ENCODE data around the gene CPNE5.
"Not testable (repeated sequence)": the region's sequence is repeated elsewhere in the genome, so short reads cannot be mapped to it uniquely, and the experiment has no call there.

The CPNE5 gene

DNA sequence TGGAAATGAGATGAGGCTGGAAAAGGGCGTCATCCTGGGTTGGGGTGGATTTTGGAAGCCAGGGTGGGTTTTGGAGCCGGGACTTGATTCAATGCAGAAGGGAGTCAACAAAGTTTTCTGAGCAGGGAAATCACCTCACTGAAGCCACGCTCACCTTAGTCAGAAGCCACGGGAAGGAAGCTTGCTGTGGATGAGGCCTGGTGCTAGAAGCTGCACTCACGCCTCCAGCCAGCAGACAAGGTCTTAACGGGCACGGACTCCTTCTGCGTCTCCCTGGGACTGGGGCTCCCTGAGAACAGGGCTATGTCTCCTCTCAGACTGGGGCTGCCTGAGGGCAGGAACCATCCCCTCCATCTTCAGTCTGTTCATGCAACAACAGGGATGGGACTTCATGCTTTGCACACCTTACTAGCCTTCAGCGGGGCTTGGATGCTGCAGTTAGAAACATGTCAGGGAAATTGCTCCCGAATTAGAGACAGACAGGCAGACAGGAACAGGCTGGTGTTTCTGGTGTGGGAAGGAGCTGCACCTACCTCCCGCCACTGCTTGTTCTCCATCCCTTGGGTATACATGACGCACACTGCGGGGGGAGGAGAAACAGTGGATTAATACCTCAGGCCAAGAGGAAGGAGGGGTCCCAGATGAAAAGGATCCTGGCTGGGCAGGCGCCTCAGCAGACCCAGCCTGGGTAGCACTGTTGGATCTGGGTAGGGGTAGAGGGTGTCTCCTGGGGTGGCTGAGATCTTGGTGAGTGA is 17.5 kb downstream of the CPNE5 start:
- in situ Hi-C loops (cut with HindIII; ENCODE audit: low pct_ligation_motif_present, low pct_unique_long_range_greater_than_20kb, low sequenced_read_pairs), result no loop called here
- no peak for DNase-seq

DNA sequence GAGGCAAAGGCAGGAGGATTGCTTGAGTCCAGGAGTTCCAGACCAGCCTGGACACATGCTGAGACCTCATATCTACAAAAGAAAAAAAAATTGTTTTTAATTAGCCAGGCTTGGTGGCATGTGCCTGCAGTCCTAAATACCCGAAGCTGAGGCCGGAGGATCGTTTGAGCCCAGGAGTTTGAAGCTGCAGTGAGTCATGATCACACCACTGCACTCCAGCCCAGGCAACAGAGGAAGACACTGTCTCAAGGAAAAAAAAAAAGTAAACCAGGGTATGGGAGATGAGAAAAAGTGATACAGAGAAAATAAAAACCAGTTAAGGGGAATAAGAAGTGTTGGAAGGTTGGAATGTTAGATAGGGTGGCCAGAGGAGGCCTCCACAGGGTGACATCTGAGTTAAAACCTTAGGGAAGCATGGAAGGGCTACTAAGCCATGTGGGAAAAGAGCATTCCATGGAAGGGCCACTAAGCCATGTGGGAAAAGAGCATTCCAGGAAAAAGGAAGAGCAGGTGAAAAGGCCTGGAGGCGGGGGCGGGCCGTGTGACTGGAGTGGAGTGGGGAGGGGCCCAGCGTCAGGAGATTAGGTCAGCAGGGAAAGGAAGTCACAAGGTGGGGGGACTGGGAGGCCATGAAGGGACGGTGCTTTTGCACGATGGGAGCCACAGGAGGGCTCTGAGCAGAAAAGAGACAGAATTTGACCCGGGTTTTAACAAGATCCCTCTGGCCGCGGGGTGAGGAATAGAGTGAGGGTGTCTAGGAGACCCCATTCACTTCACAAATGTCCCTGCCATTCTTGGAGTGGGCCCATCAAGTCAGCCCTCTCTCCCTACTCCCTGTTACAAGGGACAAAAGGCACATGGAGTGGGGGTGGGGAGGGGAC is 18.3 kb downstream of the CPNE5 start:
- in situ Hi-C loops (cut with HindIII; ENCODE audit: low pct_ligation_motif_present, low pct_unique_long_range_greater_than_20kb, low sequenced_read_pairs), result no loop called here
- no peak for DNase-seq

DNA sequence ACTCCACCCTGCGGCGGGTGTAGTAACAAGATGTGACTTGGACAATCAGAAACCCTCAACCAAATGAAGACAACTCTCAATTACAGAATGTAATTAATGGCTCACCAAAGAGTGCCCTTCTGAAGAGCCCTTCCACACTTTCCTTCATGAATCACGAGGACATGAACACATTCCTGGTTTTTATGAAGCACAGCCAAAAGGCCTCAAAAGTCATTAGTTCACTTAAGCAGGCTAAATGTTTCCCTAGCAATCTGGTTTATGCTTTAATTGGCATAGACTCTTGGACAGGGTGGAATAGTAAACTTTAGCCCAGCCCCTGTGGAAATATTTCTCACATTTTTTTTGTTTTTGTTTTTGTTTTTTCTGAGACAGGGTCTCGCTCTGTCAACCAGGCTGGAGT is 20.5 kb downstream of the CPNE5 start:
- in situ Hi-C loops (cut with HindIII; ENCODE audit: low pct_ligation_motif_present, low pct_unique_long_range_greater_than_20kb, low sequenced_read_pairs), result no loop called here
- DNase-seq, result no peak

DNA sequence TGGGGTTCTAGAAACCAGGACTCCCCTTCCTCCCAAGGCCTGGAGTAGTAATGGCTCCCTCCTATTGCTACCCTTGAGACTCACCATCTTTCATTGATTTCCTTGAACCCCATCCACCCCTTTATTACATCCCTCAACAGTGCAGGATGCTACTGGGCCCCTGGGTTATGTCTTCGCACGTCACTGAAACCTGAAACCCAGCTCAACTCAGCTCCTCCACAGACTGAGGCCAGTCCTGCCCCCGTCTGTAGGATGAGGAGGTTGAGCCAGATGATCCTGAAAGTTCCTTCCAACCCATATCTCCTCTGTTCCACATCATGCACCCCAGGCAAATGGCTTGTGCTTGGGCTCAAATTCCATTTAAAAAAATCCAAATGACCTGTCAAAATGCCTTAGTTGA is 21.4 kb downstream of the CPNE5 start:
- no peak for DNase-seq
- in situ Hi-C loops (cut with HindIII; ENCODE audit: low pct_ligation_motif_present, low pct_unique_long_range_greater_than_20kb, low sequenced_read_pairs), result no loop called here

DNA sequence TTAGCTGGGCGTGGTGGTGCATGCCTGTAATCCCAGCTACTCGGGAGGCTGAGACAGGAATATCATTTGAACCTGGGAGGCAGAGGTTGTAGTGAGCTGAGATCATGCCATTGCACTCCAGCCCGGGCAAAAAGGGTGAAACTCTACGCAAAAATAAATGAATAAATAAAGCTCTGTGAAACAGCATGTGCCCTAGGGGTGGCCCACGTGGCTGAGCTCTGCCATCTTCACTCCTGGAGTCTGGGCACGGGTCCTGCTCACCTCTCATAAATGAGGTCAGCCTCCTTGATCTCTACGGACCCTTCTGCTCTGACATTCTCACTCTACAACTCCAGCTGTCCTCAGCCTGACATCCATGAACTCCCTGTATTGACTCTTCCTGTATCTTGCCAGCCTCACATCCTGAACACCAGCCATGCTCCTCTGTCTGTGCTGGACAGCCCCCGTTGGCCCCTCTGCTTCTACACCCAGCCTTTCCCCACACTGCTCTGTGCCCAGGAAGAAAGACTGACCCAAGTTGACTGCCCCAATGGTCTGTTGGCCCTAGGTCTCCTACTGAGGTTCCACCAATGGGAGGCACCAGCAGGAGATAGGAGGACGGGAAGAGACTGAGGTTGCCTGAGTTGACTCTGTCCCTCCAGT is 21.9 kb downstream of the CPNE5 start:
- in situ Hi-C loops (cut with HindIII; ENCODE audit: low pct_ligation_motif_present, low pct_unique_long_range_greater_than_20kb, low sequenced_read_pairs), result no loop called here
- DNase-seq, result no peak

DNA sequence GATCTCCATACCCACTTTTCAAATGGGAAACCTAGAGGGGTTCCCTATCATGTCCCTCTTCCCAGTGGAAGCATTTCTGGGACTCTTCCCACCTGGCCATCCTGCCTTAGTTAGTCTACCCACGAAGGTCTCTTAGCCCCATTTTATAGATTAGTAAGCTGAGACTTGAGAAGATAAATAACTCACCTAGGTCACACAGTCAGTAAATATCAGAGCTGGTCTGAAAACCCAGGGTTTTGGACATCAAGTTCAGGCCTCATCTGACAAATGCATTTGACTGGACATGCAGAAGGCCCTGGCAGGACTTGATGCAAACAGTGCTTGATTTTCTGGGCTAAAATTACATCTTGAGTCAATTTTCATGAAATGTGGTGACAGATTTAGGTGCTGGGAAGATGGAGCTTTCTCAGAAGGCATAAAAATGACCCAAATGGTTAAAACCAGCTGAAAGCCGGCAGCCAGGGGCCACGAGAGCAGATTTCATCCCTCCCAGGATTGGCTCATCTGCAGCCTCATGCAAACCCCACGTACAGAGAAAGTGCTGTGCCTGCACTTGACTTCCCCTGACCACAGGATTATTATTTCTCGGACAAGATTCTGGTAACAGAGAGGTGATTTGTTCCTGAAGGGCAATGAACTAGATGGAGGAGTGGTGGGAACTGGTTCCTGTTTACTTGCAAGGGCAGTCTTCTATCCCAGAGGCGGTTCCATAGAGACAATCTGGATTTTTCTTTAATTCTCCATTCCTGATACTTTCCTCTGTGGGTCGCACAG is 23.1 kb downstream of the CPNE5 start:
- DNase-seq, result no peak
- in situ Hi-C loops (cut with HindIII; ENCODE audit: low pct_ligation_motif_present, low pct_unique_long_range_greater_than_20kb, low sequenced_read_pairs), result no loop called here

DNA sequence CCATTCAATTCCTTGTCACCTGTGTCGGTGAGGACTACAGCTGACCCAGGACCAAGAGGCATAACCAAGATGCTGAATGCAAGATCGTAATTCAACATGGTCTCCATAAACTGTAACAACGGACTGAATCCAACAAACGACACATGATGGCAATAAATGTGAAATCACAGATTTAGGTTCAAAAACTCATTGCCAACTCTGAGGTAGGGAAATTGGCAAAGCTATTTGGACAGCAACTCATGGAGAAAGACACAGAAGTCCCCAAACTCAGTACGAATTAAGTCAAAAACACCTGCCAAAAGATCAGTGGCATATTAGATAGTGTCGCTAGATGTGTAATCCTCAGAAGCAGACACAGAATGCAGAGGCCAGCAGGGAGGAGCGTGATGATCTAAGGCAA is 25.0 kb downstream of the CPNE5 start:
- DNase-seq, result no peak
- in situ Hi-C loops (cut with HindIII; ENCODE audit: low pct_ligation_motif_present, low pct_unique_long_range_greater_than_20kb, low sequenced_read_pairs), result no loop called here

DNA sequence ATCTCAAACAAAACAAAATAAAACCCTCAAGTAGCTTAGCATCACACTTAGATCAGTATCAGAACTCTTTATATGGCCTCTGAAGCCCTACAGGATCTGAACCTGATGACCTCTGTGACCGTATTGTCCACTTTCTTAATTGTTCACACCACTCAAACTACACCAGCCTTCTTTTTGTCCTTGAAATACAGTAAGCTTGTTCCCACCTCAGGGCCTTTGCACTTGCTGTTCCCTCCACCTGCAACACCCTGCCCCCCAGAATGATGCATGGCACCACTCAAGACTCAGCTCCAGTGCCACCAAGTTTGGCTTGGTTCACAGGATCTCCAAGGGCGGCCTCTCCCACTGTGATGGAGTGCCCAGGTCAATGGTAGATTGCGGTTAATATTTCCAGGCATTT is 25.7 kb downstream of the CPNE5 start:
- no peak for DNase-seq
- in situ Hi-C loops (cut with HindIII; ENCODE audit: low pct_ligation_motif_present, low pct_unique_long_range_greater_than_20kb, low sequenced_read_pairs), result no loop called here

DNA sequence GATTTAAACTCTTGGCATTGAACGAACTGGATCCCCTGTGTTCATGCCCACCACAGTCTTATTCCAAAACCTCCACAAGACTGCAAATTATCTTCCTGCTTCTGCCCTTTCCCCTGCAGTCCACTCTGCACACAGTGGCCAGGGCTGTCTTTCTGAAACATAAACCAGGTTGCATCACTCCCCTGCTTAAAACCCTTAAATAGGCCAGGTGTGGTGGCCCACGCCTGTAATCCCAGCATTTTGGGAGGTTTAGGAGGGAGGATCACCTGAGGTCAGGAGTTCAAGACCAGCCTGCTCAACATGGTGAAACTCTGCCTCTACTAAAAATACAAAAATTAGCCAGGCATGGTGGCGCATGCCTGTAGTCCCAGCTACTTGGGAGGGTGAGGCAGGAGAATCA is 26.2 kb downstream of the CPNE5 start:
- in situ Hi-C loops (cut with HindIII; ENCODE audit: low pct_ligation_motif_present, low pct_unique_long_range_greater_than_20kb, low sequenced_read_pairs); DNase-seq: not testable (repeated sequence)

DNA sequence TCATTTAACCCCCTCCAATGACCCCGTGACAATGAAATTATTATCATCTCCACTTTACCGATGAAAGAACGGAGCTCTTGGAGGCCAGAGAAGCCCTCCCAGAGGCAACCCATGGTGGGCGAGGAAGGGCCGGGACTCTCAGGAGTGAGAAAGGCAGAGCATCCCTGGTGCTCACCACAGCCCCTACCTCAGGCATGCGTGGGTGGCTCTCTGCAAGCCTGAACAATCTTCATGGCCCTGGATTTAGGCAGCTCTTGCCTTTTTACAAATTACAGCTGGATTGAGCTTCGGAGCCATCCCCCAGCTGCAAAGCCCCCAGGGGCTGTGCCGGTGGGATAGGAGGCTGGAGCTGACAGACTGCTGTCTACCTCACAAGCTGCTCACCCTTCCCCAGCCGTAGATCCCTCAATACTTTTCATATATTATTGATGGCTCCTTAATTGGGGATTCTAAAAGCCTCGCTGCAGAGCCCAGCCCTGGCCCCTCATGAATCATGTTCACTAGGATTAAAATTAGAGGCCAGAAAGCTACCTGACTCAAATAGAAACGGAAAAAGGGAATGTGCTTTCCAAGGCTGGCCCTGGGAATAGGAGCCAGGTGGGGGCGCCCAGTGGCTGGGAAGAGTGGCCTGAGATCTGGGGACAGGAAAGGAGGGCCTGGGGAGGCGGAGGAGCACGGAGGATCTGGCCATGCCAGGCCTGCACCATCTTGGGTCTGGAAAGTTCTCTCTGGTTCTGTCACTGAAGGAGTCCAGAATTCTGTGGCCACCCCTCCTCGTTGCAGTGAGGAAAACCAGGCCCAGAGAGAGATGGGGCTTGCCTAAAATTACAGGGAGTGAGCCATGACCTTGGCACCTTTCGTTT is 29.1 kb downstream of the CPNE5 start:
- no peak for DNase-seq
- in situ Hi-C loops (cut with HindIII; ENCODE audit: low pct_ligation_motif_present, low pct_unique_long_range_greater_than_20kb, low sequenced_read_pairs), result no loop called here

DNA sequence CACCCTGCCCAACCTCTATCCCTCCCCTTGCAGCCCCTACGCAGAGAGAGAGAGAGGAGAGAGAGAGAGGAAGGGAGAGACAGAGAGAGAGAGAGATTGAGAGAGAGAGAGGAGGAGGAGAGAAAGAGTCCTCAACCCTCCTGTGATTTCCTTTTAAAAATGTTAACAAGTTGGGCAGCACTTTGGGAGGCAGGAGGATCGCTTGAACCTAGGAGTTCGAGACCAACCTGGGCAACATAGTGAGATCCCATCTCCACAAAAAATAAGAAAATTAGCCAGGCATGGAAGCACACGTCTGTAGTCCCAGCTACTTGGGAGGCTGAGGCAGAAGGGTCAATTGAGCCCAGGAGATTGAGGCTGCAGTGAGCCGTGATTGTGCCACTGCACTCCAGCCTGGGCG is 30.1 kb downstream of the CPNE5 start:
- no peak for DNase-seq
- in situ Hi-C loops (cut with HindIII; ENCODE audit: low pct_ligation_motif_present, low pct_unique_long_range_greater_than_20kb, low sequenced_read_pairs), result no loop called here

DNA sequence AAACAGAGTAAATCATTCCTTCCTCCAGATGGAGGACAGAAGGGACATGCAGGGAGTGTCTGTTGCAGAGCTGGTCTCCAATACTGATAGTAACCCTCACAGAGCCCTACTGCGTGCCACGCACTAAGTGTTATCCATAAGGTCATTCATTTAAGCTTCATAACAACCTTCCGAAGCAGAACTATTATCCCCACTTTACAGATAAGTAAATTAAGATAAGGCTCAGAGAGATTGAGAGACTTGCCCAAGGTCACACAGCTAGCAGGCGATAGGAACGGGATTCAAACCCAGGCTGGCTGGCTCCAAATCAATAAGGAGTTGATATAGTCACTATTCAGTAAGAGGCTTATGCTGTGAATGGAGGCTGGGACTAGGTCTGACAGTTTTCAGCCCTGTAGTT is 30.6 kb downstream of the CPNE5 start:
- DNase-seq, result no peak
- in situ Hi-C loops (cut with HindIII; ENCODE audit: low pct_ligation_motif_present, low pct_unique_long_range_greater_than_20kb, low sequenced_read_pairs), result no loop called here

DNA sequence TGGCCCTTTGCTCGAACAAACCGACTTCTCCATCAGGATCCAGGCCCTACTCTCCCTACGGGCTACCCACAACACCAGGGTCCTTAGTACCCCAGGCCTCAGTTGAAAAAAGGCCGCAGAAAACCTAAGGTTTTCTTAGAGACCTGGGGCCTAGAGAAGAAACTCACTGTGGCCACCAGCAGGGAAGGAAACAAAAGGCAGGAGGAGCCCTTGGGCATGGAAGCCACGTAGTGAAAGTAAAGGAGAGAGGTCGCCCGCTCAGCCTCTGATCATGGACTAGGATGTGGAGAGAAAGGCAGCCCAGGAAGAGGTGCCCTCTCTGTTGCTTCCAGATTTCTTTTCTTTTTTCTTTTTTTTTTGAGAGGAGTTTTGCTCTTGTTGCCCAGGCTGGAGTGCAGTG is 31.5 kb downstream of the CPNE5 start:
- in situ Hi-C loops (cut with HindIII; ENCODE audit: low pct_ligation_motif_present, low pct_unique_long_range_greater_than_20kb, low sequenced_read_pairs), result no loop called here

DNA sequence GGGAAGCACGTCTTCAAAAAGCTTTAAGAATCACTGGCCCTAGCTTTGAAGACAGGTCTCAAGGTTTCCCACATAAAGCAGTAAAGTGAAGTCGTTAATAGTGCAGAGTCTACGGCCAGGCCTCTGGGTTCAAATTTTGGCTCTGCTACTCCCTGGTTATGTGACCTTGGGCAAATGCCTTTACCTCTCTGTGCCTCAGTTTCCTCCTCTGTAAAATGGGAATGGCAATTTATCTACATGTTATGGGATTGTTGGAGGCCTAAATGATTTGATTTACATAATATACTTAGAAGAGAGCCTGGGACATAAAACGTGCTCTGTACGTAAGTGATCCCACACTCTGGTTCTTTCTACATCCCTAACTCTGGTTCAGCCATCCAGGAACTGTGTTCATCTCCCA is 32.1 kb downstream of the CPNE5 start:
- in situ Hi-C loops (cut with HindIII; ENCODE audit: low pct_ligation_motif_present, low pct_unique_long_range_greater_than_20kb, low sequenced_read_pairs), result no loop called here
- no peak for DNase-seq

More for the DNA sequence above, 31.5 kb downstream of the CPNE5 start:
- no peak for DNase-seq

DNA sequence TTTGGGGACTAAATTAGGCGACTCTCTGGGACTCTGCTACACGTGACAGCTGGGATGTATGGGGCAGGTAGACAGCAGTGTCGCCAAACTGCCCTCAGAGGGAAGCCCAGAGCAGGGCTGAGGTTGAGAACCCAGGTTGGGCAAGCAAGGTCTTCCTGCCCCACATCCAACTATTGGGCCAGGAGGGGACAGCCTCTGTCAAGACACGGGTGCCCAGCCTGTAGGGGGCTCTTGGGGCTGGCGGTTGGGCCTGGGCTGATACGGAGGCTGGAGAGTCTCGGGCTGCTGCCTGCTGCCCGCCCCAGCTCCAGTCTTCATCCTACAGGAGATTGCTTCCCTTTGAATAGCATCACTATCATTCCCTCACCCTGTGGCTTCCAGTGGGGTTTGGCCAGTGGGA is 33.3 kb downstream of the CPNE5 start:
- in situ Hi-C loops (cut with HindIII; ENCODE audit: low pct_ligation_motif_present, low pct_unique_long_range_greater_than_20kb, low sequenced_read_pairs), result no loop called here
- no peak for DNase-seq

DNA sequence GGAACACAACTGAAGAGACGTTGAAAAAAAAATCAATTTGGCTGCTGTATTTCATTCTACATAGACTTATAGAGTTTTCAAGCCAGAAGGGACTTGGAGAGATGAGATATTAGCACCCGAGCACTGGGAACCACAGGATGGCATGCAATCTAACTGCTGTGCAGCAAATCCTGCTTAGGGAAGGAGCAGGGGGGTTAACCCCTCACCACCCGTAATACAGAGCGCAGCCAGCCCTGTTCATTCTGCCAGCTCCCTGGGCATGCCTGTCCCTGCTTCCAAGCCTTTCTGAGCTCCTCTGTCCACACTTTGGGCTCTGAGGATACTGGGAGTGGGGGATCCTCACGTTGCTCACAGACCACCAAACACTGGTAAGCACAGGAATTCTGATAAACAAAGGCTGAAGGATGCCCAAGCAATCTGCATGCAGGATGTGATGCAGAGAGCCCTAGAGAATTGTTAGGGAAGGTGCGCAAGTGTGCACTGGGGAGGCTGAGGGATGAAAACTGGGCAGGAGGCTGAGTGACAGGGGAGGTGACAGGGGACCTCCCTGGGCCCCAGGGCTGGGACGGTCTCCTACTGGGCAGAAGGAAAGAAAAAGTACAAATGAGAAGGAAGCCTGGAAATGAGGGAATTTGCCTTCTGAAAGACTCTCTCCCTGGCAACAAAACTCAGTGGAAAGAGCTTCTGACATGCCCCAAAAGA is 34.0 kb downstream of the CPNE5 start:
- in situ Hi-C loops (cut with HindIII; ENCODE audit: low pct_ligation_motif_present, low pct_unique_long_range_greater_than_20kb, low sequenced_read_pairs), result no loop called here
- DNase-seq, result no peak

DNA sequence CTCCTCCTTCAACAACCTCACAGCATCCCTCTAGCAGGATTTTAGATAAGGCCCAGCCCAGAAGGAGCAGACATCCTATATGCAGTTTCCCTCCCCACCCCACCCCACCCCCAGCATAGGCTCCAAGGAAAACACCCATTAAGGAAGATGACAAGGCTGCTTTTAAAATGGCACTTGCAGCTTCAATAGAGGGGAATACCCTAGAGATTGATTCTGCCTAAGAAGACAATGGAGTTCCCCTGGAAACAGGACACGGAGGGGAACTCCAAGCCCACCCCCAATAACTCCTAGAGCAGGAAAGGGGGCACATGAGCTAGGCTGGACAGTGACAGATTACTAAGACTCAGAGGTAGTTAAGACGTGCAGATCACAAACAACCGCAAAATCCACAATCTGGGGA is 34.7 kb downstream of the CPNE5 start:
- in situ Hi-C loops (cut with HindIII; ENCODE audit: low pct_ligation_motif_present, low pct_unique_long_range_greater_than_20kb, low sequenced_read_pairs), result no loop called here
- DNase-seq, result no peak
